DOHH2 (cell line): ENCODE measurements around the gene NUDT8.

Source experiments
- CTCF ChIP-seq: fragments of 200-600 bp; sonication (generic); IDR thresholded peaks from one replicate; pipeline ENCODE4 v1.5.1; 2014; ENCODE audit warnings: antibody characterized with exemption, mild to moderate bottlenecking, low read depth, low read length; ENCODE audit not compliant: poor library complexity, severe bottlenecking
- EZH2phosphoT487 ChIP-seq: fragments of 200-600 bp; sonication (generic); IDR thresholded peaks from 2 replicates; pipeline ENCODE4 v1.6.1; 2017; ENCODE audit warnings: borderline replicate concordance, mild to moderate bottlenecking, antibody characterized with exemption, low read length, moderate library complexity, mixed read lengths

- TF ChIP-seq CTCF = peak; percentile 21
- TF ChIP-seq EZH2phosphoT487 = no peak
Observed at GRCh38 chr11:67646535-67647336, 17.0 kb upstream of the NUDT8 start.
